Skin epidermis (tissue), 12 donors: ENCODE results near the gene MAML3.

ENCODE experiments used
- H3K27ac ChIP-seq, 21 experiments: fragments of 200-600 bp; sonication (generic) in 11 of 21; one replicate each; pipeline ENCODE4 v1.5.0; 2020; ENCODE audit warnings: mild to moderate bottlenecking in 3 of 21, inconsistent platforms in 2 of 21, moderate library complexity in 2 of 21
- H3K4me3 ChIP-seq, 7 experiments: fragments of 200-600 bp; sonication (generic) in 2 of 7; one replicate each; pipeline ENCODE4 v1.5.0; 2020; ENCODE audit warnings: inconsistent platforms in 2 of 7, mild to moderate bottlenecking in 2 of 7, moderate library complexity in 1 of 7

MAML3 gene

DNA sequence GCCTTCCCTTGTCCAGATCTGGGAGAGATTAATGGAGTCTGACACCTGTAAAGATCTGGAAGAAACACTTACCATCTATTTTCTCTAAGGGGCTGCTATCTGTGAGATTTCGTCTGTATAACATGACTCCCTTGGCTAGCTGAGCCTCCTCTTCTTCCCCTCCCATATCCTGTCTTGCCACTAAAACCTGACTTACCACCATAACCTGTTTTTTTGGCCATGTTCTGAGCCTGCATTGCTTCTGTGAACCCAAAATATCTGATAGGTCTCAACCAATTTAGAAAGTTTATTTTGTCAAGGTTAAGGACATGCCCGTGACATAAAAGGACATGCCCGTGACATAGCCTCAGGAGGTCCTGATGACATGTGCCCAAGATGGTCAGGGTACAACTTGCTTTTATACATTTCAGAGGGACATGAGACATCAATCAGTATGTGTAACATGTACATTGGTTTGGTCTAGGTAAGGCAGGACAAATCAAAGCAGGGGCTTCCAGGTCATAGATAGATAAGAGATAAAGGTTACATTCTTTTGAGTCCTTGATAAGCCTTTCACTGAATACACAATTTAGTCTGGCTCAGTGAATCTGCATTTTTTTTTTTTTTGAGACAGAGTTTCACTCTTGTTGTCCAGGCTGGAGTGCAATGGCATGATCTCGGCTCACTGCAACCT, 476.9 kb downstream of the MAML3 start:
- Histone ChIP-seq H3K27ac (peak overlapping the region in 6 of 21 experiments; percentile 6 to 43 (median 26)), H3K4me3 (no peak overlapping the region)

DNA sequence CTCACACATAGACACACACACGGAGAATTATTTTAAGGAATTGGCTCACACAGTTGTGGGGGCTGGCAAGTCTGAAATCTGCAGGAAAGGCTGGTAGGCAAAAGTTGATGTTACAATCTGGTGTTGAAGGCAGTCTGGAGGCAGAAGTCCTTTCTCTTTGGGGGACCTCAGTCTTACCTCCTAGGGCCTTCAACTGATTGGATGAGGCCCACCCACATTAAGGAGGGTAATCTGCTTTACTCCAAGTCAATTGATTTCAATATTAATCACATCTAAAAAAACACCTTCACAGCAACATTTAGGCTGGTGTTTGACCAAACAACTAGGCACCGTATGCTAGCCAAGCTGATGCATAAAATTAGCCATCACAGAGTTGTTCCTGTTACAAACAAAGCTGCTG, 477.6 kb downstream of the MAML3 start:
- H3K27ac ChIP-seq = peak overlapping the region in 9 of 21 experiments; percentile 6 to 47 (median 24)
- no peak overlapping the region for H3K4me3 ChIP-seq

DNA sequence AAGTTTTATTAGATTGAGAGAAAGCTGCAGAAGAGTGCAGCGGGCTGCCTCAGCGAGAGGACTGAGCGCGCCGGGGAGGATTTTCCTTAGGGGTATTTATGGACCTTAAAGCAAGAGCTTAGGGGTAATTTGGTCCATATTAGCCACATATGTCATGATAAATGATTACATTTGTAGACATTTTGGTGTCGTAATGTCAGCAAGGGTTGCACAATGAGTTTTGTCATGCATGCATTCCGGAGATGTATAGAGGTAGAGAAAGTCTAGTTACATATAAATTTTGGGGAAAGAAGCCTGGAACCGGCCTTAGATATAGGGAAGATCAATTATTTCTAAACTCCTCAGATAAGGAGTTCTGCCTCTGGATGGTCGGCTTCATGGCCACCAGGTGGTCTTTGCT, 478.3 kb downstream of the MAML3 start:
- no peak overlapping the region for H3K4me3 ChIP-seq
- peak overlapping the region in 7 of 21 experiments; percentile 0 to 61 (median 29) for H3K27ac ChIP-seq

DNA sequence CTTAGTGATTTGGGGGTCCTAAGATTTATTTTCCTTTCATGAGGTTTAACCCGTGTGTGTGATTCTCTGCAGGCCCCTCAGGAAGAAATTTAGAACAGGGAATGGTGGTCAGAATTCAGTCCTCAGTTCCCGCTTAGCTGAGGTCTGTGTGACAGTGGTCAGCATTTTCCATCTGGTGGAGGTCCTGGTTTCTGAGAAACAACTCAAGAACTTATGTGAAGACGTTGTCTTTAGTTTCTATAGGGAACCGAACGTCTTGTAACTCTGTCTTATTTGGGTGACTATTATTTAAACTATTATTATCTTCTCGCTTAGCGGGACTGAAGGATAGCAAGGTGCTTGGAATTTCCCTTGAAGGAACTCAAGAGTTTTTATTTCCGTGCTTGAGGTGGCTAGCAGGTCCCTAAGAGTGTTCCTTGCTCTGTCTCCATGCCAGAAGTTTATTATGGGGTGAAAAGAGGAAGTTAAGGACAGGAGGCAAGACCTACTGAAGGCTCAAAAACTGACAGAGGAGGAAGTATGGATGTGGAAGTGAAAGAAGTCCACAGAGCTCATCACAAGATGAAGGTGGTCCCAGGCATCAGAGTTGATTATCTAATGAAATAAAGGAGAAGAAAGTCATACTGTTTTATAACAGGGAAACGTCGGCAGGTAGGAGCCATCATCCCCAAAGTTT, 479.0 kb downstream of the MAML3 start:
- peak overlapping the region in 5 of 21 experiments; percentile 25 to 61 (median 46) for H3K27ac ChIP-seq
- no peak overlapping the region for H3K4me3 ChIP-seq

DNA sequence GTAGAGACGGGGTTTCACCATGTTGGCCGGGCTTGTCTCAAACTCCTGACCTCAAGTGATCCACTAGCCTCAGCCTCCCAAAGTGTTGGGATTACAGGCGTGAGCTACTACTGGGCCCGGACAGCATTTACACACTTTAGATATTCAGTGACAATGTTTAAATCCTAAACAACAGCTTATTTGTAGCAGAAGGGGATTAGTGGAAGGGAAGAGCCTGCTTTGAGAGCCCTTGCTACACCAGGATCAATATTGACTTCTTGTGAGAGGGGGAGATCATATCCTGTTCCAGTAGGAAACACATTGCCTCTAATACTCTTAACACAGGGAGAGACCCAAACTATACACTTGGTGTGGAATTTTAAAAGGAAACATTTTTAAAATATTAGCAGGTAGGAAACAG, 481.3 kb downstream of the MAML3 start:
- Histone ChIP-seq H3K27ac (no peak overlapping the region), H3K4me3 (no peak overlapping the region)

DNA sequence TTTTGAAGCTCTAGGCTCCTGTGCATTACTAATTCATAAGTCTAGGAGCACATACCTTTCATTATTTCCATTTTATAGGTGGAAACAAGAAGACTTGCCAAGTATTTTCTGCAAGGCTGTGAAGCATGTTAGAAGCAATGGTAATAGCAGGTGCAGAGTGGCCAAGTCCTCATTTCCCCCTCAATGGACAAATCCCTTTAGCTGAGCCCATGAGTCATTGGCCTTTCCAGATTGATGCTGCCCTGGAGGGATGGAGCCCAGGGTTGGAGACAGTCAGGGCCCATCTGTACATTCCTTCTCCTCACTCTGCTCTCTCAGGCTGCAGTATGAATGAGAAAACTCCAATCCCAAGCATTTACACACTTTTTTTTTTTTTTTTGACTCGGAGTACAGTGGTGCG, 481.8 kb downstream of the MAML3 start:
- H3K27ac ChIP-seq = no peak overlapping the region
- no peak overlapping the region for H3K4me3 ChIP-seq

DNA sequence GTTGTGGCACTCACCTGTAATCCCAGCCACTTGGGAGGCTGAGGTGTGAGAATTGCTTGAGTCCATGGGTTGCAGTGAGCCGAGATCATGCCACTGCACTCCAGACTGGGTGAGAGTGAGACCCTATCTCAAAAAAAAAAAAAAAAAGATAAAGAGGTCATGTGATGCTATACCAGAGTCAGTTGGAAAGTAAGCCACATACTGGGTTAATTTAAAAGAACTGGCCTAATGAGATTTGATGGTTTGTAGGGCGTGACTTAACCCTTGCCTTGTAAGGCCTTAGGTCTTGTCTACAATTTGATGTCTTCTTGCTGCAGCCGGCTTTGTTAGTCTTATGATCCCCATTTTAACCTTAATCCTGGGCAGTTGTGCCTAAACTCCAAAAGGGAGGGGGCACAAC, 483.2 kb downstream of the MAML3 start:
- H3K4me3 ChIP-seq = no peak overlapping the region
- no peak overlapping the region for H3K27ac ChIP-seq

DNA sequence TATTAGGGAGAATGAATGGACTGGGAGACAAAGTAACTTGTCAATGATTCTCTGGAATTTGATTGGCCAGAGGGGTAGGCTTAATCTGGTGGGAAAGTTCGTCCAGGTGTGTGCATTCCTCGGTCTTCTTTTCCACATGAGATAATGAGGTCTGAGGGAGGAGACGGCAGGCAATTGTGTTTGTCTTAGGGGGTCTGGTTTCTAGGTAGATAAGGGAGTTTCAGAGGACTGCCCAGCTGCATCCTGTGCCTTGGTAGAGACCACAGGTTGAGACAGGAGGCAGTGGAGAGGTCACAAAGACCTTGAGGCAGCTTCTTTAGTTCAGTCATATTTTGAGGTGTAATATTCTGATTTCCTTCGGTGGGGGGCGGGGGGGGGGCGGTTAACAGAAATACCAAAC, 484.1 kb downstream of the MAML3 start:
- no peak overlapping the region for H3K4me3 ChIP-seq

DNA sequence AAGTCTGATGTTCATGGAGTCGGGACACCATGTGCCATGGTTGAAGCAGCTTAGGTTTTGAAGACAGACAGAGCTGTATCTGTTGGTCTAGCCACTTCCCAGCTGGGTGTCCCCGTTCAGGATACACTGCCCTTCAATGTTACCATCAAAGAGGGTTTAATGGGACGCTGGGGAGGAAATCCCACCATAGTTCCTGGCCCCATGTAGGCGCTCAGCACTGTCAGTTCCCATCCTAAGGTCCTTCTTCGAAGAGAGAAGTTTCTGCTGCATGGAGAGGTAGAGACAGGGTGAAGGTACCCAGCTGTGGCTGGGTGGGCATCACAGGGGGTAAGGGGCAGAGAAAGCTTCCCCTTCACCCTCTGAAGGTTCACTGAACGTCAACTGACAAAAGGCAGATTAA, 484.6 kb downstream of the MAML3 start:
- H3K27ac ChIP-seq = peak overlapping the region in 1 of 21 experiments; percentile 22
- H3K4me3 ChIP-seq = no peak overlapping the region

More for the DNA sequence above, 484.1 kb downstream of the MAML3 start:
- no peak overlapping the region for H3K27ac ChIP-seq

DNA sequence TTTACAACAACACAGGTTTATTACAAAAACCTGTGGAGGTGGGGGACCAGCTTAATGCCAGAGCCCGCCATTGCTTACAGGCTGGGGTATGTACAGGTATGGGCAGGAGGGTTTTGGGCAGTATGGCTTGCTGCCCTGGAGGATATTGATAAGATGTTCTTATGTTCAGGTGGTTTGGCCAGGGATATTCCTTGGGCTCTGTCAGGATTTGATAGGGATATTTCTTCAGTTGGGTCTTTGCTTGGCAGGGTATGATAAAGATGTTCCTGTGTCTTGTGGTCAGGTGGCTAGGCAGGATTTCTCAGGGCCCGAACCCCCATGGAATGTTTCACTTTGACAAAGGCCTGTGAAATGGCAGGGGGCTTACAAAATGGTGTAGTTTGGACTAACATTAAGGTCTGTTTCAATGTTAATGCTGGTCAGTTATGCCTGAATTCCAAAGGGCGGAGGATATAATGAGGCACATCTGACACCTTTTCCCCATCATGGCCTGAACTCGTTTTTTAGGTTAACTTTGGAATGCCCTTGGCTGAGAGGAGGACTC, 485.3 kb downstream of the MAML3 start:
- Histone ChIP-seq H3K27ac (peak overlapping the region in 1 of 21 experiments; percentile 22), H3K4me3 (no peak overlapping the region)

DNA sequence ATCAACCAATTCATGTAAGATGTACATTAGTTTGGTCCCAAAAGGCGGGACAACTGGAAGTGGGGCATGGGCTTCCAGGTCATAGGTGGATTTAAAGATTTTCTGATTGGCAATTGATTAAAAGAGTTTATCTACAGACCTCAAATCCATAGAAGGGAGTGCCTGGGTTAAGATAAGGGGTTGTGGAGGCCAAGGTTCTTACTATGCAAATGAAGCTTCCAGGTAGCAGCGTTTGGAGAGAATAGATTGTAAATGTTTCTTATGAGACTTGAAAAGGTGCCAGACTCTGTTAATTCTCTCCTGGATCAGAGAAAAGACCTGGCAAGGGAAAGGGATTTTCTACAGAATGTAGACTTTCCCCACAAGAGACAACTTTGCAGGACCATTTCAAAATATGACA, 485.9 kb downstream of the MAML3 start:
- H3K4me3 ChIP-seq = no peak overlapping the region
- peak overlapping the region in 1 of 21 experiments; percentile 86 for H3K27ac ChIP-seq
